Stimulated activated CD8-positive, alpha-beta memory T cell treated with anti-CD3 and anti-CD28 coated beads, Interleukin-7, amount 100 ng/mL, for 48 hours (primary cell): Measurements from ENCODE around the gene ADAD2.

ENCODE experiments used
- DNase-seq, 2 donors: peaks; one replicate each; pipeline ENCODE4 v3.0.0-alpha.2; 2020; ENCODE audit warnings: low read depth in 1 of 2; ENCODE audit errors: extremely low read depth in 1 of 2

ADAD2 gene

GRCh38 chr16:84220851-84221250, 29.9 kb downstream of the ADAD2 start:
- no peak for DNase-seq

- no peak for DNase-seq
Measured at GRCh38 chr16:84223456-84223855, 32.5 kb downstream of the ADAD2 start.

GRCh38 chr16:84224554-84224953, 33.6 kb downstream of the ADAD2 start:
- DNase-seq = no peak

DNA sequence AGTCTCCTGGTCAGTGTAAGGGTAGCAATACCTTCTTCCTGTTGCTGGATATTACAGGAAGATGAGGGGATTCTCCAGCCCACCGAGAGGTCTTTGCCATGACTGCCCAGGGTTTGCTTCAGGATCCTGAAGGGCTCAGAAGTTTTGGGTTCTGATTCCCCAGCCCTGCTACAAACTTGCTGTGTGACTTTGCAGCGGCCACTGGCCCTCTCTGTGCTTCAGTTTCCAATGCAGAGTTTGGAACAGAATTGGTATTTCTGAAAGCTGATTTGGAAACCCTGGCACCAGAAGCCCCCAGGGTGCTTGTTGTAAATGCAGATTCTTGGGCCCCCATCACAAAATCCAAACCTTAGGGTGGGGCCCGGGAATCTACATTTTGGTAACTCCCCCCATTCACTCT, 34.2 kb downstream of the ADAD2 start:
- DNase-seq = no peak

- no peak for DNase-seq
Measured at GRCh38 chr16:84225571-84225970, 34.6 kb downstream of the ADAD2 start.

DNA sequence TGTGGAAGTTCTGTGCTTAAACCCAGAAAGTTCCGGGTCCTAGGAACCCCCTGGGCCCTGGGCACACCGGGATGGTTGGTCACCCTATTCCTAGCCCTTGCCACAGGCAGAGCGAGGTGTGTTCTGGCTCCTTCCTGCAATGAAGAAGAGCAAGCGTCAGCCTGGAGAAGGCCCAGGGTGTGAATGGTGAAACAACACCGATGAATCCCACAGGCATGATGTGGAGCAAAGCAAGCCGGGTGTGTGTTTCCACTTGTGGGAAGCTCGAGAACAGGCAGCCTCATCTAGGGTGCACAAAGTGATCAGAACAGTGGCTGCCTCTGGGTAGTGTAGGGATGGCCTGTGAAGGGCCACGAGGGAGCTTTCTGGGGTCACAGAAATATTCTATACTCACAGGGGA, 35.1 kb downstream of the ADAD2 start:
- no peak for DNase-seq

DNA sequence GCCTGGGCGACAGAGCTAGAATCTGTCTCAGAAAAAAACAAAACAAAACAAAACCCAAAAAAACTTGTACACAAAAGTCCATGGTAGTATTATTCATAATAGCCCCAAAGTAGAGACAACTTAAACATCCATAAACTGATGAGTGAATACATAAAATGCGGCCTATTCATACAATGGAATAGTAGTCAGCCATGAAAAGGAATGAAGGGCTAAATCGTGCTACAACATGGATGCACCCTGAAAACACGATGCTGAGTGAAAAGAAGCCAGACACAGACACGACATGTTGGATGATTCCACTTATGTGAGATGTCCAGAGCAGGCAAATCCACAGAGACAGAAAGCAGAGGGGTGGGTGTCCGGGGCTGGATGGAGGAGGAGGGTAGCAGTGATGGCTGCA, 36.6 kb downstream of the ADAD2 start:
- no peak for DNase-seq

GRCh38 chr16:84228256-84228838, 37.4 kb downstream of the ADAD2 start:
- no peak for DNase-seq

GRCh38 chr16:84229471-84229870, 38.5 kb downstream of the ADAD2 start:
- DNase-seq = no peak

DNA sequence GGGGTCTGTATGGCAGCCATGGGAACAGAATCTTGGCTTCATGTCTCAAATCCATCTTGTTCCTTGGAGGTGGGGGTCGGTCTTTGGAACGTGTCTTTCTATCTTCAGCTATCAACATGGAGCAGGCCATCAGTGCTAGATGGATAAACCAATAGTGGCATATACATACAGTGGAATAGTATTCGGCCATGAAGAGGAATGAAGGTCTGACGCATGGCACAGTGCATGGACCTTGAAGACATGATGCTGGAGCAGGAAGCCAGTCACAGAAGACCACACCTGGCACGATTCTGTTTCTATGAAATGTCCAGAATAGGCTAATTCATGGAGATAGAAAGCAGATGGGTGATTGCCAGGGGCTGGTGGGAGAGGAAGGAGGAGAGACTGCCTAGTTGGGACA, 41.1 kb downstream of the ADAD2 start:
- no peak for DNase-seq

- DNase-seq = no peak
Measured at GRCh38 chr16:84232969-84233368, 42.0 kb downstream of the ADAD2 start.

GRCh38 chr16:84233748-84234147, 42.8 kb downstream of the ADAD2 start:
- DNase-seq = no peak

GRCh38 chr16:84234321-84235241, 43.6 kb downstream of the ADAD2 start:
- DNase-seq = no peak

DNA sequence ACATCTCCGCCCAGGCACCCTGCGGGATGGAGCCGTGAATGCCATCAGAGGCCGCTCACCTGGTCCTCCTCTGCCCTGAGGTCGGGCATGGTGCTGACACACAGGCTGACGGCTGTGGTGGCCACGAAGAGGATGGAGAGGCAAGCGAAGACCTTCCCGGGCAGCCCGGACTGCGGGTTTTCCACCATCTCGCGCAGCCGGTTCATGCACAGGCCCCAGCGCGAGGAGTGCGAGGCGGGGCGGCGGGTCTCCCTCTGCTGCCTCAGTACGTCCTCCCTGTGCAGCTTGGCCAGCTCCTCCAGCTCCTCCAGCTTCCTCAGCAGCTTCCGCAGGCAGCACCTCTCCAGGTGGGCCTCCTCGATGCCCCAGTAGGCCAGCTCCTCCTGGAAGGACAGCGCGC, 45.7 kb downstream of the ADAD2 start:
- DNase-seq = no peak

GRCh38 chr16:84237994-84238750, 47.2 kb downstream of the ADAD2 start:
- no peak for DNase-seq

DNA sequence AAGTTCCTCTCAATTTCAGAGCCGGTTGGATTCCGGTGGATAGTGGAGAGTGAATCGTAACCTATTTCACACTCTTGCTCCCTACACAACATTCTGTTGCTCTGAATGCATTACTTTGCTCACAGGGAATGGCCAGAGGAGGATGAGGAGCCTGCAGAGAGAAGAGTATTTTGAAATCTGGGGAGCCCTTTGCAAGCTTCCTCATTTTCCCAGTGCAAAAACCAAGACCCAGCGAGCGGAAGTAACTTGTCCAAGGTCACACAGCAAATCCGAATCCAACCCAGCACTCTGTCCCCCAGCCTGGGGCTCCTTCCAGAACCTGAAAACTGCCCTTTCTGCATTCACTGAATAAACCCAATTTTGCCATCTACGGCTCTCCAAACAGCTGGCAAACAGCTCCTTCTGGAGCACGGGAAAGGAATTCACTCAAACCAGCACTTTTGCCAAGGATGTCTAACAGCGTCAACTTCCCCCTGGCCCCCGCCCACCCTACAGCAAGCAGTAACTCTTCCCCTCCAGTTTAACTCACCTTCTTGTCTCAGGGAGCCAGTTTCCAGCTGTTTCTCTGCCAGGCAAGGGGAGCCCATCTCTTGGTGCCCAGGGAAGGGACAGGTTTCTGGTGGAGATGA, 48.3 kb downstream of the ADAD2 start:
- no peak for DNase-seq

DNA sequence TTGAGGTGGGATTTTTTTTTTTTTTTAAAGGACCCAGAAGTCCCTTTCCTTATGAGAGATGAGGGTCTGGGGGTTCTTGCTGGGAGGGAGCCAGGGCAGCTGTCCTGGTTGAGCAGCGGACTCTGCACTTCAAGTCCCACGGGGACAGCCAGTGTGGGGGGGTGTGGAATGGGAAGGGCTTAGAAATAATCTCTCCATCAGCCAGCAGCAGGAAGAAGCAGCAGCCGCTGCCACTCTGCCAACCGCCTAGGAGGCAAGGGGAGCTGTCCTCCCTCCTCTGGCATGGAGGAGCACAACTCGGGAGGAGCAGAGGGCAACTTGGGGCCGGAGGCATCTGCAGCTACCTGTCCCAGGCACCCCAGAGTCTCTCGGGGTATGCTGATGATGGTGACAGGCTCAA, 49.0 kb downstream of the ADAD2 start, which contains the start of gene KCNG4:
TSS of gene KCNG4 (minus strand) at position 104 of the 400 bp plus-strand sequence. CDS start 2,527 bp downstream, outside the sequence.
- DNase-seq = no peak

GRCh38 chr16:84240455-84240854, 49.5 kb downstream of the ADAD2 start:
- no peak for DNase-seq

DNA sequence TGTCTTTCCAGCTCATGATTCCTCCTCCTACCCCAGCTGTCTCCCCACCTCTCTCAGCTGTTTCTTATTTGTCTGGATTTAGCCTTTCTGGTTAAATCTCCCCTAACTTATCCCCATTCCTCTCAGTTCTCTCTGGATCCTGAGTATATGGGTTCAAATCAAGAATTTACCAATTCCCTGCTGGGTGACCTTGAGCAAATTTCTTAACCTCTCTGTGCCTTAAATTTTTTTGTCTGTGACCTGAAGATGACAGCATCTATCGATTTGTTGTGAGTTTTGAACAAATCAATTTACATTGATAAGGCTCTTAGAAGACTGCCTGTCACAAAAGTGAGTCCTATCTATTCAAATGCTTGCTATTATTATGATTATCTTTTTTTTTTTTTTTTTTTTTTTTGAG, 50.8 kb downstream of the ADAD2 start:
- no peak for DNase-seq

DNA sequence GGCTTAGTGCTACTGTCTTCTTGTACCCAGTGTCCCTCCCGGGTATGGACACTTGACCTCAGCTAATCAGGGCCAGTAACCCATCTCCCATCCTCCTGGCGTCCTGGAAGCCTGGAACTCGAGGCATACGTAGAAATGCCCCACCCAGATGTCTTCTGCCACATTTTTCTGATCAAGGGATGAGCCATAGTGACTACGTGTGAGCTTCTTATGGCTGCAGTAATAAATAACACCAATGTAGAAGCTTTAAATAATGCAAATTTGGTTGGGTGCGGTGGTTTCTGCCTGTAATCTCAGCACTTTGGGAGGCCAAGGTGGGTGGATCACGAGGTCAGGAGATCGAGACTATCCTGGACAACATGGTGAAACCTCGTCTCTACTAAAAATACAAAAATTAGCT, 51.9 kb downstream of the ADAD2 start:
- no peak for DNase-seq

- DNase-seq = no peak
Measured at GRCh38 chr16:84243732-84244131, 52.8 kb downstream of the ADAD2 start.
